GM10847 (cell line): ENCODE measurements around the gene RBM5.

Experiments
- POLR2A ChIP-seq: IDR thresholded peaks from 2 replicates; pipeline ENCODE4 v1.6.1; 2011; ENCODE audit not compliant: insufficient read length; ENCODE audit errors: extremely low read depth

RBM5 gene

GRCh38 chr3:50163572-50164455 lies 75.1 kb downstream of the RBM5 start:
- TF ChIP-seq POLR2A: no peak

- TF ChIP-seq POLR2A: no peak
Measured at GRCh38 chr3:50164481-50164880, 75.8 kb downstream of the RBM5 start.

- TF ChIP-seq POLR2A: no peak
Measured at GRCh38 chr3:50164984-50165909, 76.5 kb downstream of the RBM5 start.

- no peak for TF ChIP-seq POLR2A
Measured at GRCh38 chr3:50165910-50166538, 77.3 kb downstream of the RBM5 start.

- no peak for TF ChIP-seq POLR2A
Measured at GRCh38 chr3:50166620-50167019, 77.9 kb downstream of the RBM5 start.

GRCh38 chr3:50167069-50167840 lies 78.5 kb downstream of the RBM5 start:
- TF ChIP-seq POLR2A: no peak

GRCh38 chr3:50167841-50168209 lies 79.1 kb downstream of the RBM5 start:
- TF ChIP-seq POLR2A: no peak

GRCh38 chr3:50168388-50168787 lies 79.7 kb downstream of the RBM5 start:
- TF ChIP-seq POLR2A: no peak
